B cell (primary cell): ENCODE results near the gene KSR2. TPM values are rescaled to one million over a fixed set of nuclear protein-coding genes. Genes with fewer than 3 reads are reported as not detected.

Source experiments
- ATAC-seq: fragments of 200-7000 bp; cut with Tn5 transposase; one replicate; pipeline ENCODE4 v1.10.0; 2021; ENCODE audit warnings: low read depth, mild to moderate bottlenecking, moderate number of reproducible peaks, moderate library complexity
- CTCF ChIA-PET: fragments of 350-600 bp; sonication (Branson Sonifier 250); formaldehyde crosslinking; loops from one replicate; lab custom pipeline; 2021; ENCODE audit warnings: antibody characterized with exemption, inconsistent platforms; lab: Charles Lee
- POLR2A ChIA-PET: fragments of 350-600 bp; sonication (Branson Sonifier 250); formaldehyde crosslinking; loops from one replicate; lab custom pipeline; 2021; ENCODE audit warnings: antibody characterized with exemption; lab: Charles Lee
- DNase-seq: peaks from one replicate; pipeline ENCODE4 v3.0.0; 2013
- H2AFZ ChIP-seq: 2 replicates; pipeline ENCODE4 v1.6.1; 2012; ENCODE audit warnings: mild to moderate bottlenecking, low read depth, low read length; ENCODE audit not compliant: insufficient read depth, poor library complexity, severe bottlenecking
- H3K27ac ChIP-seq, 2 donors: 1 replicate in 1 of 2; 2 replicates in 1 of 2; pipeline ENCODE4 v1.5.1; 2012 to 2013; ENCODE audit warnings: low read length in 2 of 2, mild to moderate bottlenecking in 2 of 2, moderate library complexity in 1 of 2
- H3K27me3 ChIP-seq, 4 experiments: fragments of 200-600 bp in 1 of 4; sonication (generic) in 1 of 4; replicated peaks in 1 of 4; 1 replicate in 2 of 4; 2 replicates in 2 of 4; pipeline versions ENCODE4 v1.6.1 to v1.7.0; 2013 to 2016; ENCODE audit warnings: low read length in 3 of 4, mild to moderate bottlenecking in 2 of 4, mixed read lengths in 1 of 4, moderate library complexity in 1 of 4; ENCODE audit not compliant: insufficient read depth in 4 of 4, control insufficient read depth in 3 of 4; ENCODE audit errors: control extremely low read depth in 1 of 4
- H3K36me3 ChIP-seq, 2 experiments: replicated peaks in 1 of 2; 1 replicate in 1 of 2; 2 replicates in 1 of 2; pipeline versions ENCODE4 v1.6.1 to v1.7.1; 2013; ENCODE audit warnings: low read length in 1 of 2; ENCODE audit not compliant: insufficient read depth in 2 of 2, control insufficient read depth in 1 of 2; ENCODE audit errors: control extremely low read depth in 1 of 2, extremely low read depth in 1 of 2
- H3K4me1 ChIP-seq, 2 donors: fragments of 200-600 bp in 1 of 2; sonication (generic) in 1 of 2; 1 replicate in 1 of 2; 2 replicates in 1 of 2; pipeline versions ENCODE4 v1.5.1 to v1.6.1; 2013 to 2017; ENCODE audit warnings: low read length in 2 of 2; ENCODE audit not compliant: control insufficient read depth in 2 of 2, insufficient read depth in 2 of 2
- H3K4me2 ChIP-seq: replicated peaks from 2 replicates; pipeline ENCODE3; 2012; ENCODE audit warnings: mild to moderate bottlenecking, low read depth, low read length; ENCODE audit not compliant: poor library complexity, severe bottlenecking
- H3K4me3 ChIP-seq, 5 experiments: fragments of 200-600 bp in 1 of 5; sonication (generic) in 1 of 5; 1 replicate in 3 of 5; 2 replicates in 2 of 5; pipeline versions ENCODE4 v1.5.1 to v1.7.0; 2011 to 2016; ENCODE audit warnings: low read length in 4 of 5, mild to moderate bottlenecking in 4 of 5, low read depth in 2 of 5, control low read depth in 1 of 5, moderate library complexity in 1 of 5; ENCODE audit not compliant: insufficient read depth in 1 of 5; ENCODE audit errors: control extremely low read depth in 1 of 5, extremely low read depth in 1 of 5
- H3K79me2 ChIP-seq: fragments of 200-600 bp; sonication (generic); one replicate; pipeline ENCODE4 v1.6.0; 2016; ENCODE audit warnings: low read length; ENCODE audit not compliant: control insufficient read depth, insufficient read depth
- H3K9ac ChIP-seq: fragments of 200-600 bp; sonication (generic); 2 replicates; pipeline ENCODE4 v1.6.1; 2017; ENCODE audit warnings: mild to moderate bottlenecking, low read length, moderate library complexity
- H3K9me3 ChIP-seq, 3 donors: one replicate each; pipeline versions ENCODE4 v1.6.1 to v1.7.1; 2013; ENCODE audit warnings: low read length in 2 of 3; ENCODE audit not compliant: control insufficient read depth in 2 of 3, insufficient read depth in 1 of 3; ENCODE audit errors: control extremely low read depth in 1 of 3
- H4K20me1 ChIP-seq: 2 replicates; pipeline ENCODE4 v1.6.0; 2012; ENCODE audit warnings: mild to moderate bottlenecking, low read length; ENCODE audit not compliant: insufficient read depth, control insufficient read depth, poor library complexity, severe bottlenecking
- H3K27ac Mint-ChIP-seq: one replicate; pipeline ENCODE4 v1.8.0; 2021; ENCODE audit warnings: mixed read lengths
- H3K27me3 Mint-ChIP-seq: one replicate; pipeline ENCODE4 v1.8.0; 2021; ENCODE audit warnings: mixed read lengths
- H3K4me1 Mint-ChIP-seq: one replicate; pipeline ENCODE4 v1.8.0; 2021; ENCODE audit warnings: mixed read lengths
- H3K4me3 Mint-ChIP-seq: one replicate; pipeline ENCODE4 v1.8.0; 2021; ENCODE audit warnings: mixed read lengths
- H3K9me3 Mint-ChIP-seq: one replicate; pipeline ENCODE4 v1.8.0; 2022; ENCODE audit warnings: mixed read lengths; ENCODE audit not compliant: insufficient read depth
- EZH2 ChIP-seq: IDR thresholded peaks from 2 replicates; pipeline ENCODE4 v1.6.1; 2012; ENCODE audit warnings: borderline replicate concordance, low read depth, mild to moderate bottlenecking, moderate library complexity, low read length; ENCODE audit not compliant: insufficient read depth, poor library complexity, severe bottlenecking
- WGBS: methylation state at CpG from one replicate; pipeline ENCODE4 v1.1.5; 2013; ENCODE audit warnings: missing lambda C conversion rate; ENCODE audit not compliant: insufficient coverage; 5-methylcytosine and 5-hydroxymethylcytosine counted together
- intact Hi-C: fragments of 100-400 bp; cut with micrococcal nuclease; formaldehyde crosslinking; loops from one replicate; pipeline ENCODE4 v1.10.0; 2022
- polyA plus RNA-seq: library from polyadenylated mRNA; depleted of rRNA; stranded (reverse); fragments of >200 nt; gene quantifications from 2 replicates; pipeline ENCODE4 v1.2.3, GENCODE V29; 2012
- total RNA-seq, 2 donors: library from RNA; stranded (reverse); fragments of 120-200 nt in 1 of 2; gene quantifications; 1 replicate in 1 of 2; 2 replicates in 1 of 2; pipeline versions ENCODE4 v1.2.3 to v1.2.4, GENCODE V29; 2013 to 2022
- TF ChIP-seq, protein P1 (sequence below): fragments of 200-600 bp; IDR thresholded peaks from one replicate; pipeline ENCODE4 v1.8.0; 2022; ENCODE audit warnings: antibody characterized with exemption, mild to moderate bottlenecking

KSR2 gene
- total and polyA plus RNA-seq, 2 donors (not counting 1 experiment from before 2014, with no cell fraction given), result not detected

DNA sequence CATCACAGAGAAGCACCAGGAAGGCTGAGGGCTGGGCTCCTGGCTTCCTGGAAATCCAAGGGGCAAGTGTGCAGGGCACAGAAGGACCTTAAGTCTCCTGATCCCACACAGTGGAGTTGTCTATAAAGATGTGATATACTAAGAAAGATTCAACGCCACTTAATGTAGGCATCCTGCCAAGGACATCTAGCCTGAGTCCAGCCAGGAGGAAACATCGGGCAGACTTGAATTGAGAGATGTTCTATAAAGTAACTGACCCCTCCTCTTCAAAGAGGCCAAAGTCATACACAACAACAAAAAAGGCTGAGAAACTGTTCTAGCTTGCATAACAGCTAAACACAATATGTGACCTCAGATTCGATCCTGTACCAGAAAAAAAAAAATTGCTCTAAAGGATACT, 307.9 kb downstream of the KSR2 start:
- no peaks in the 10 kb centered on the region for H3K9me3 Mint-ChIP-seq
- no peaks in the 10 kb centered on the region for H3K27me3 Mint-ChIP-seq
- H3K4me1 ChIP-seq, result no peaks in the 10 kb centered on the region
- H3K79me2 ChIP-seq, result no peaks in the 10 kb centered on the region
- ATAC-seq (no peak), DNase-seq (no peak)
- H3K4me2 ChIP-seq, result no peak overlapping the region
- no CpG with 5 or more reads among the region's 3 CpGs for WGBS
- H4K20me1 ChIP-seq, result no peaks in the 10 kb centered on the region
- no peak overlapping the region for H3K27ac ChIP-seq
- no peak overlapping the region for H3K4me3 Mint-ChIP-seq
- H3K4me3 ChIP-seq, result no peak overlapping the region
- CTCF ChIA-PET, result no interaction called here
- H3K36me3 ChIP-seq, result no peaks in the 10 kb centered on the region
- no peak overlapping the region for H2AFZ ChIP-seq
- H3K9ac ChIP-seq, result no peak overlapping the region
- POLR2A ChIA-PET, result no interaction called here
- TF ChIP-seq, protein P1, sequence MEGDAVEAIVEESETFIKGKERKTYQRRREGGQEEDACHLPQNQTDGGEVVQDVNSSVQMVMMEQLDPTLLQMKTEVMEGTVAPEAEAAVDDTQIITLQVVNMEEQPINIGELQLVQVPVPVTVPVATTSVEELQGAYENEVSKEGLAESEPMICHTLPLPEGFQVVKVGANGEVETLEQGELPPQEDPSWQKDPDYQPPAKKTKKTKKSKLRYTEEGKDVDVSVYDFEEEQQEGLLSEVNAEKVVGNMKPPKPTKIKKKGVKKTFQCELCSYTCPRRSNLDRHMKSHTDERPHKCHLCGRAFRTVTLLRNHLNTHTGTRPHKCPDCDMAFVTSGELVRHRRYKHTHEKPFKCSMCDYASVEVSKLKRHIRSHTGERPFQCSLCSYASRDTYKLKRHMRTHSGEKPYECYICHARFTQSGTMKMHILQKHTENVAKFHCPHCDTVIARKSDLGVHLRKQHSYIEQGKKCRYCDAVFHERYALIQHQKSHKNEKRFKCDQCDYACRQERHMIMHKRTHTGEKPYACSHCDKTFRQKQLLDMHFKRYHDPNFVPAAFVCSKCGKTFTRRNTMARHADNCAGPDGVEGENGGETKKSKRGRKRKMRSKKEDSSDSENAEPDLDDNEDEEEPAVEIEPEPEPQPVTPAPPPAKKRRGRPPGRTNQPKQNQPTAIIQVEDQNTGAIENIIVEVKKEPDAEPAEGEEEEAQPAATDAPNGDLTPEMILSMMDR, result no peak
- no peak for TF ChIP-seq EZH2
- no peaks in the 10 kb centered on the region for H3K4me1 Mint-ChIP-seq
- intact Hi-C loops, result no loop called here
- peaks cover 0 to 3% (median 0%) of the 10 kb centered on the region in 3 donors for H3K9me3 ChIP-seq
- H3K27ac Mint-ChIP-seq, result no peak overlapping the region
- no peaks in the 10 kb centered on the region for H3K27me3 ChIP-seq

DNA sequence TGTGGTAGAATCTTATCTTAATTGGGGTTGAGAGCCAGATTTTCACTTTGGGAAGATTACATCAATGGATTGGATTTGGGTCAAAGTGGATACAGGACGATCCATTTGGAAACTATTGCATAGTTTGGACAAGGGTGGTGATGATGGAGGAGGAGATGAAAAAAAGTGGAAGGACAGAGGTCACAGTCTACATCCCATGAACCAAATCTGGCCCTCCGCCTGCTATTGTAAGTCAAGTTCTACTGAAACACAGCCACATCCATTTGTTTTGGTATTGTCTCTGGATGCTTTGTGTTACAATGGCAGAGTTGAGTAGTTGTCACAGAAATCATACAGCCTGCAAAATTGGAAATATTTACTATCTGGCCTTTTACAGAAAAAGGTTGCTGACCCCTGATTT, 310.6 kb downstream of the KSR2 start:
- H3K27me3 ChIP-seq, result no peaks in the 10 kb centered on the region
- no peak overlapping the region for H3K4me3 ChIP-seq
- no peaks in the 10 kb centered on the region for H3K4me1 Mint-ChIP-seq
- H3K4me2 ChIP-seq, result no peak overlapping the region
- H3K4me1 ChIP-seq, result no peaks in the 10 kb centered on the region
- no peak overlapping the region for H3K4me3 Mint-ChIP-seq
- peaks cover 0 to 3% (median 0%) of the 10 kb centered on the region in 3 donors for H3K9me3 ChIP-seq
- no peaks in the 10 kb centered on the region for H3K36me3 ChIP-seq
- TF ChIP-seq, protein P1, result no peak
- TF ChIP-seq EZH2, result no peak
- H3K9me3 Mint-ChIP-seq, result no peaks in the 10 kb centered on the region
- no peak overlapping the region for H3K27ac ChIP-seq
- peaks cover 3% of the 10 kb centered on the region for H3K27me3 Mint-ChIP-seq
- CTCF ChIA-PET, result no interaction called here
- H3K27ac Mint-ChIP-seq, result no peak overlapping the region
- intact Hi-C loops, result no loop called here
- POLR2A ChIA-PET, result no interaction called here
- DNase-seq (no peak), ATAC-seq (no peak)
- H3K79me2 ChIP-seq, result no peaks in the 10 kb centered on the region
- H3K9ac ChIP-seq, result no peak overlapping the region
- no CpG with 5 or more reads among the region's 2 CpGs for WGBS
- no peaks in the 10 kb centered on the region for H4K20me1 ChIP-seq
- no peak overlapping the region for H2AFZ ChIP-seq
